Suprapubic skin (tissue), 4 donors: ENCODE measurements around the gene CHMP4A. TPM values are rescaled to one million over a fixed set of nuclear protein-coding genes. Genes with fewer than 3 reads are reported as not detected.
A peak's percentile ranks its signal among the peaks of the same experiment; 100 is the strongest.

Experiments used
- DNase-seq, 2 donors: peaks; one replicate each; pipeline ENCODE4 v3.0.0-alpha.2; 2019; ENCODE audit warnings: low spot score in 2 of 2
- H3K27ac ChIP-seq: fragments of 200-600 bp; sonication (generic); one replicate; pipeline ENCODE4 v1.5.1; 2019
- H3K27me3 ChIP-seq: fragments of 200-600 bp; sonication (generic); one replicate; pipeline ENCODE4 v1.5.1; 2019
- H3K36me3 ChIP-seq: fragments of 200-600 bp; sonication (generic); one replicate; pipeline ENCODE4 v1.5.1; 2019
- H3K4me1 ChIP-seq: fragments of 200-600 bp; sonication (generic); one replicate; pipeline ENCODE4 v1.5.1; 2019
- H3K4me3 ChIP-seq: fragments of 200-600 bp; sonication (generic); one replicate; pipeline ENCODE4 v1.5.1; 2019; ENCODE audit warnings: mild to moderate bottlenecking
- H3K9me3 ChIP-seq: fragments of 200-600 bp; sonication (generic); one replicate; pipeline ENCODE4 v1.5.1; 2019
- CTCF ChIP-seq, 2 donors: fragments of 200-600 bp in 1 of 2; fragments of 450-650 bp in 1 of 2; sonication (generic) in 1 of 2; IDR thresholded peaks; one replicate each; pipeline ENCODE4 v1.5.1; 2016 to 2019; ENCODE audit warnings: antibody characterized with exemption in 2 of 2, mild to moderate bottlenecking in 1 of 2, moderate library complexity in 1 of 2
- EP300 ChIP-seq: sonication (generic); formaldehyde crosslinking; IDR thresholded peaks from one replicate; pipeline ENCODE4 v1.6.1; 2017; ENCODE audit warnings: antibody characterized with exemption
- POLR2A ChIP-seq, 2 donors: fragments of 450-650 bp; IDR thresholded peaks; one replicate each; pipeline ENCODE4 v1.6.1; 2017; ENCODE audit warnings: antibody characterized with exemption in 2 of 2, mild to moderate bottlenecking in 2 of 2, moderate library complexity in 2 of 2
- POLR2AphosphoS5 ChIP-seq, 3 donors: sonication (generic); formaldehyde crosslinking; IDR thresholded peaks; one replicate each; pipeline ENCODE4 v1.6.1; 2017; ENCODE audit warnings: antibody characterized with exemption in 3 of 3
- WGBS: methylation state at CpG from one replicate; pipeline ENCODE4 v1.1.5; 2018; 5-methylcytosine and 5-hydroxymethylcytosine counted together
- total RNA-seq, 4 donors: library from RNA; depleted of rRNA; stranded (reverse); fragments of >200 nt; gene quantifications; one replicate each; pipeline ENCODE4 v1.1.0, GENCODE V29; 2016

The CHMP4A gene
- total RNA-seq, 4 donors from 2014 or later = 47.2 to 86.3 (median 63.6) TPM

GRCh38 chr14:24260026-24260779 lies 46.9 kb upstream of the CHMP4A start:
- WGBS = 87% methylated on average over 13 of the region's 16 CpGs
- TF ChIP-seq EP300 (no peak), CTCF (IDR thresholded peaks at IDR 0.05) (no peak), POLR2A (IDR thresholded peaks at IDR 0.05) (no peak)
- Histone ChIP-seq H3K9me3 (no peaks in the 10 kb centered on the region), H3K27me3 (no peaks in the 10 kb centered on the region), H3K4me3 (no peak overlapping the region), H3K36me3 (peaks cover 16% of the 10 kb centered on the region), H3K27ac (peak overlapping the region; percentile 50), H3K4me1 (peaks cover 33% of the 10 kb centered on the region)
- DNase-seq = no peak

DNA sequence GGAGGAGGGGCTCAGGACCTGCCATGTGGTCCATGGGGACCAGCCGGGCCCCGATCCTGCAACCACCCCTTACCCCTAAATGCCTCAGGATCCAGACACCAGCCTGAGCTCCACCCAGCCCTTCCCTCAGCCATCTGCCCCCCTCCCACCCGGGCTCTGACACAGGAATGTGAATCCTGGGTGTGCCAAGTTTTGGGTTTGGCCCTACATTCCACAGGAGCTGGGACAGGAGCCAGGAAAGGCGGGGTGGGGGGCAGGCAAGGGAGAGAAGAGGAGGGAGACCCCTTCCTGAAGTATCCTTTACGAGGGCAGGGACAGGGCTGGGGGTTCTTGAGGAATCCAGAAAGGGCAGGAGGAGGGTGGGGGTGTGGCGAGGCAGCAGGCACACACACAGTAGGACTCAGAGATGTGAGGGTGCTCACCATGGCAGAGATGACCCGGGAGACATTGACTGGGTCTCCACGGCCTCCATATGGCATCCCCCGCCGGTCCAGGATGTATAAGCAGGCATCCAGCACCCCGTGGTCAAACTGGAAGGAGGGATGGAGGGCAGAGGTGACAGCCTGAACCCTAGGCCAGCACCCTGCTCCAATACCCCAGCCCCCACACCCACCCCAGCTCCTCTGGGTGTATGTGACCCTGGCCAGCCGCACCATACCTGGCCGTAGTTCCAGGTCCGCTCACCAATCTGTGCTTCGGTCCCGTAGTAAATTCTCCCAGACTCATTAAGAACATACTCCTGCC lies 46.2 kb upstream of the CHMP4A start:
- whole genome bisulfite sequencing = 64% methylated on average over 15 of the region's 16 CpGs
- Histone ChIP-seq H3K4me1 (peaks cover 26% of the 10 kb centered on the region), H3K4me3 (no peak overlapping the region), H3K27me3 (no peaks in the 10 kb centered on the region), H3K36me3 (peaks cover 20% of the 10 kb centered on the region), H3K9me3 (no peaks in the 10 kb centered on the region), H3K27ac (peak overlapping the region; percentile 65)
- DNase-seq = peak in 1 of 2 donors; percentile 62
- TF ChIP-seq POLR2A (IDR thresholded peaks at IDR 0.05) (no peak), POLR2AphosphoS5 (IDR thresholded peaks at IDR 0.05) (no peak), EP300 (no peak)

DNA sequence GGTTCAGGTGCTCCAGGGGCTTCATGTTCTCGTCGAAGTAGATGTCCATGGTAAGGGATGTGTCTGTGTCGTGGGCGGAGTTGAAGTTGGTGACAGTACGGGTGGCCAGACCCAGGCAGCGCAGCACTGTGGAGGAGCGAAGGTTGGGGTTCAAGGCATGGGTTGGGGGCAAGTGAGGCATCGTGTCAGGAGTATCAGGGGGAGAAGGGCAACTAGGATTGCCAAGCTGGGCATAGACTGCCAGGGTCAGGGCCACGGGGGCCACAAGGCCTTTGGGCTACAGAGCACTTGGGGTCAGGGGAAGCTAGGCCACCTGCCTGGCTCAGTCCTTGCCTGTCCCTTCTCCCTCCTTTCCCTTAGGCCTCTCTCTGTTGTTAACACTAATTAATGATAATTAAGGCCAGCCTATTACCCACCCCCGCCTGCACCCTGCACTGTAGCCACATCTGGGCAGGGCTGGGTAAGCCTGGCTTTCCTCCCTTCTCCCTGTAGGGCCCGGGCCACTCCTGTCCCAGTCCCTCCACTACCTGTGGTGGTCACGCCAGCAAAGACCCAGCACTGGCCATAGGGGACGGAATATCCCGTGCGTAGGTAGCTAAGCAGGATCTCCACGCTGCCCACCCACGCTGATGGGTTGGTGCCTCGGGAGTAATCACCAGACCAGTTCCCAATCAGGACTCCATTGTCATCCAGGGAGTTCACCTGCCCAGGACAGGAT lies 45.4 kb upstream of the CHMP4A start:
- no peaks in the 10 kb centered on the region for H3K9me3 ChIP-seq
- TF ChIP-seq EP300 (no peak), POLR2A (IDR thresholded peaks at IDR 0.05) (no peak), CTCF (IDR thresholded peaks at IDR 0.05) (no peak), POLR2AphosphoS5 (IDR thresholded peaks at IDR 0.05) (no peak)
- H3K27ac ChIP-seq = peak overlapping the region; percentile 65
- H3K4me1 ChIP-seq = peaks cover 20% of the 10 kb centered on the region
- no peak overlapping the region for H3K4me3 ChIP-seq
- 75% methylated on average over 15 of the region's 18 CpGs for WGBS
- peaks cover 27% of the 10 kb centered on the region for H3K36me3 ChIP-seq
- peak in 1 of 2 donors; percentile 56 for DNase-seq
- H3K27me3 ChIP-seq = no peaks in the 10 kb centered on the region

DNA sequence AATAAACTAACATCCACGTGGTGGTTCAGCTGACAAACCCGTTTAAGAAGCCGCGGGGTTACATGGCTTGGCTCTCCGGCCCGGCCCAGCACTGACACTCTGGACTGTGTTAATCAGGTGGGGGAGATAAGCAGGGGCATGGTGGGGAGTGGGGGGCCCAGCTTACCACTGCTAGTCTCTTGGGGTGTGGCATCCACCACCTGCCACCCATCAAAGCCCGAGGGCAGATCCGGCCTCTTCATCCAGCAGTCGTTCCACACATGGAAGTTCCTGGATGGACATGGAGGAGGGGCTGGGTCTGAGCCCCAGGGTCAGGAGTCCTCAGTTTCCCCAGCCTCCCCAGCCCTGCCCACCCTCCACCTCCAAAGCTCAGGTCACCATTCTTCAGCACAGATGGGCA lies 44.8 kb upstream of the CHMP4A start:
- TF ChIP-seq EP300 = no peak
- Histone ChIP-seq H3K9me3 (no peaks in the 10 kb centered on the region), H3K4me3 (no peak overlapping the region), H3K27ac (no peak overlapping the region), H3K4me1 (peaks cover 15% of the 10 kb centered on the region), H3K36me3 (peaks cover 33% of the 10 kb centered on the region), H3K27me3 (no peaks in the 10 kb centered on the region)
- DNase-seq = peak in 1 of 2 donors; percentile 54
- WGBS = 83% methylated on average over 7 of the region's 9 CpGs

DNA sequence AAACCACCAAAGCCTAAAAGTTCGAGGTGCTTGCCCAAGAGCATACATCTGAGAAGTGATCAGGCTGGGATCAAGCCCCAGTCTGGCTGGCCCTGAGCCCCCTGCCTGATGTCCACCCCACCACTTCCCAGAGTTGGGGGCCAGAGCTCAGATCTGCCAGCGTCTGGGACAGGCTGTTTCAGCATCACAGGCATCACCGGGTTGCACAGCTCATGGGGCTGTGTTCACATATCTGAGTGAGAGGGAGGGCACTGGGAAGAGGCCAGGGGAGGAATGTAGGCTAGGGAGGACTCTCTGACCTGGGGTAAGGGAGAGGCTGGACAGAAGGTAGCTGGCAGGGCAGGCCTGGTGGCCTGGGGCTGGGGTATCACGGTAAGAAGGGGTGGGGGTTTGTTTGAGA lies 43.7 kb upstream of the CHMP4A start:
- H3K4me1 ChIP-seq = peaks cover 15% of the 10 kb centered on the region
- 67% methylated on average over 4 of the region's 4 CpGs for WGBS
- no peak overlapping the region for H3K27ac ChIP-seq
- H3K36me3 ChIP-seq = peaks cover 39% of the 10 kb centered on the region
- no peaks in the 10 kb centered on the region for H3K9me3 ChIP-seq
- TF ChIP-seq POLR2AphosphoS5 (IDR thresholded peaks at IDR 0.05) = no peak
- no peak for TF ChIP-seq CTCF (IDR thresholded peaks at IDR 0.05)
- no peak for TF ChIP-seq POLR2A (IDR thresholded peaks at IDR 0.05)
- TF ChIP-seq EP300 = no peak
- H3K27me3 ChIP-seq = no peaks in the 10 kb centered on the region
- peak in 1 of 2 donors; percentile 51 for DNase-seq
- no peak overlapping the region for H3K4me3 ChIP-seq
